Activated CD4-positive, alpha-beta T cell treated with anti-CD3 and anti-CD28 coated beads, Interleukin-2, amount 50 U/mL, for 1 hour (primary cell): ENCODE results near the gene TBC1D20.
A peak's percentile ranks its signal among the peaks of the same experiment; 100 is the strongest.

ENCODE experiments used
- DNase-seq: peaks from one replicate; pipeline ENCODE4 v3.0.0-alpha.2; 2020

TBC1D20 gene

DNA sequence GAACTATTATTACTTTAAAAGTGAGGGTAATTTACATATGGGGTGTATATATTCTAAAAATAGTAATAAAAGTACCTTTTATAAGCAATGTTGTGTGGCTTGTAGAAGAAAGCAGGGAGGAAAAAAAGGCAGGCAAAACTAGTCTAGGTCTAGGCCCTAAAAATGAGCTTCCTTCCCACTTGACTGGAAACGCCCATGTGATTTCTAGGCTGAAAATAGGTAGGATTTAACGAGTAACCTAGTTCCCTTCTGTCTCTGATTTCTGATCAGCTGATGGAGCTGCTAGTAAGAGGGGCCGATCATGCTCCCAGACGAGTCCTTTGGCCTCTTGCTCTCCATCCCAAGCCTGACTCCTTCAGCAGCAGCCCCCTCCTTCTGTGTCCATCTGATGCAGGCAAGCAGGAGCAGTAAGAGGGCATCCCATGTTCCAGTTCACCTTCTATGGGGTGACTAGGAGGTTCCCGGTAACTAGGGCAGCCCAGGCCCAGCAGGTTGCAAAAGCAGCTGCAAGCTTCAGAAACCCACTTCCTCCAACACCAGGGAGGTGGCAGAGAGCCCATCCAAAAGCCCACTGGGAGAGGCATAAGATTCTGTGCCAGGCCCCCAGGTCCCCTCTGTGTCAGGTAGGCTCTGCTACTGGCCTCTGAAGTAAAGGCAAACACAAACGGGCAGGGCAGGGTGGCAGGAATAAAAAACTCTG lies 24.4 kb downstream of the TBC1D20 start:
- DNase-seq, result no peak

DNA sequence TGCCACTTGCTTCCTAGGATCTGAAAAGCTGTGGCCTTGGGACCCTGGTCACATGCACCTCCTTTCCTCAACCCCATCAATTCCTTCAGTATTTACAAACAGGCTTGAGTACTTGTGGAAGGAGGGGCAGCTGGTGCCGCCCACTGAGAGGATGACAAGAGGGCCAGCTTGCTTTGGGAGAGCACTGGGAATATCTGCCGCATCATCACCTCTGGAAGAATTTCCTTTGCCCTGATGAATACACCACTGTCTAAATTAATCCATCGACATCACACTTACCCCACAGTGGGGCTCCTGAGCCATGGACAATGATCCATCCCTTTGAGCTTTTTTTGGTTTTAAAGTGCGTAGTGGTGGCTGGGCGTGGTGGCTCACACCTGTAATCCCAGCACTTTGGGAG lies 25.9 kb downstream of the TBC1D20 start:
- no peak for DNase-seq

DNA sequence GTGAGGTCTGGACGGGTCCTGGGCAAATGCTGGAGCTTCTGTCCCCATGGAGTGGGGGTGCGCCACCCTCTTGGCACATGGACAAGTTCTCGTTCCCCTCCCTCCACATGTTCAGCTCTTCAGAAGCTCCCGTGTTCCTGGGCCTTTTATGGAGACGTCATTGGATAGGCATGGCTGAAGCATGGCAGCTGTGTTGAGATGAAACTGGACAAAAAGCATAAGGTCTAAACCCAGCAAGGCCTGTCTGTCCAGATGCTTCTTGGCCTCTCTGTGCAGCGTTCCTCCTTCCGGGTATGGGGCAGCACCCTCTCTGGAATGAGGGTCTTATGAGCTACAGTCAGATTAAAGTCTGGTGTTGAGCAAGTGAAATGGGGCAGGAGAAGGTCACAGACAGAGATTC lies 26.8 kb downstream of the TBC1D20 start:
- DNase-seq, result no peak

DNA sequence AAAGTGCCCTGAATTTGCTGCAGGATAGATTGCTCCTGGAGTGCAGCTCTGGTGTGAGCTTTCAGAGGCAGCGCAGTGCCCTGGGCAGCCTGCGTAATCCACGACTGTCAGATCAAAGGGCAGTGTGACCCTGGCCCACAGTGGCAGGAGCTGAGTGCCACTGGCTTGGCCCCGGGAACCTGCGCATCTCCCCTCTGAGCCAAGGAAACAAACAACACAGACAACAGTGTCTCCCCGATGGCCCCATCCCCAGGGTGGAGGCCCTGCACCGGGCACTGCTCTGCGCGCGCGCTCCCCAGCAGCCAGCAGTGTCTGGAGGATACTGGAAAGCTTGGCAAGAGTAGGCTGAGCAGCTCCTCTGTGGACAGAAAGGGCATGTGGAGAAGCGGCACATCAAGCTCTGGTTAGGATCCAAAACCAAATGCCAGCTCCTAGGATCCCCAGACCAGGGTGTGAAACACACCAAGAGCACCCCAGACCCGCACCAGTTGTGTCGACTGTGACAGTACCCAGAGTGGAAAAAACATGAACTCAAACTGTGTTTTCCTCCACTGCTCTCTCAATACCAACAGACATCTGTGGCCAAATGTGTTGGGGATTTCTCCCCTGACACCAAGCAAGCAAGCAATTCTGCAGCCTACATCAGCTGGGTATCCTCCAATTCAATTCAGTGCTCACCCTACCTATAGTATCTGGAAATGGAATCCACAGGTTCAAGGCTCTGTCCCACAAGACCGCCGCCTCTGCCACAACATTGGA lies 27.5 kb downstream of the TBC1D20 start:
- DNase-seq, result no peak

DNA sequence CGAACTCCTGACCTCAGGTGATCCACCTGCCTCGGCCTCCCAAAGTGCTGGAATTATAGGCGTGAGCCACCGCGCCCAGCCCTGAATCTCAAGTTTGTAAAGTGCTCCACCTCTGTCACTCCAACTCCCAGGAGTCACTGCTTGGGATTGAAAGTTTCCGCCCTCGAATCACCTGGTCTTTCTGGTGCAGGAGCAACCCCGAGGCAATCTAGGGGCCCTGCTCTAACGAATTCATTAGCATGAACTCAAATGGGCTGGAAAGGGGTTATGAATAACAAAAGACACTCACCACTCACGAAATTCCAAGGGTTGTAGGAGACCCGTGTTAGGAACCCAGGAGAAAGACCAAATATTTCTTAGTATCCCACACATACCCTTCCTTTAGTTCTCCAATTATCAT lies 28.1 kb downstream of the TBC1D20 start:
- DNase-seq, result no peak

DNA sequence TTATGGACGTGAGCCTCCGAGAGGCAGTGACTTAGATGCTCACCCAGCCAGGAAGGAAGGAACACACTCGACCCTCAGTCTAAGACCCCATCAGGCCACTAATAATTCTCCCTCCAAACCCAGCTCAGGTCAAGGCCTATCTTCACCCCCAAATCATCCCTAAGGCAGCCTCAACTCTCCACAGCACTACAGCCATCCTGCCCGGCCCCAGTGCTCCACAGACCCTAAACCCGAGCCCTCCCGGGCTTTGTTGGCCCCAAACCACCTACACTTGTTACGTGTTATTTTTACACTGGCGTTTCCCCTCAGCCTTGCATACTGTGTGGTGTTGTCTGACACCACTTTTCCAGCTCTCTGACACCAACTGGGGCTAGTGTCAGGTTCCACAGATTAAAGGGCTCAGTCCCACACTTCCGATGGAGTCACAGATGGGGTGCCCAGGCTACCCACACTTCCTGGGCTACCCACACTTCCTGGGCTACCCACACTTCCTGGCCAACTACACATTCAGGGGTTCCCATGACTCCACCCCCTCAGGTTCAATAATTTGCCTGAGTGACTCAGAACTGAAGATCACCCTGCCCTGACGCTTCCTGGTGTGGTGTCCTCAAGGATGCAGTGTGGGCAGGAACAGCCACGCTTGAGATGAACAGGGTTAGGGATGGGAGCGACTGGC lies 28.9 kb downstream of the TBC1D20 start:
- peak; percentile 40 for DNase-seq

DNA sequence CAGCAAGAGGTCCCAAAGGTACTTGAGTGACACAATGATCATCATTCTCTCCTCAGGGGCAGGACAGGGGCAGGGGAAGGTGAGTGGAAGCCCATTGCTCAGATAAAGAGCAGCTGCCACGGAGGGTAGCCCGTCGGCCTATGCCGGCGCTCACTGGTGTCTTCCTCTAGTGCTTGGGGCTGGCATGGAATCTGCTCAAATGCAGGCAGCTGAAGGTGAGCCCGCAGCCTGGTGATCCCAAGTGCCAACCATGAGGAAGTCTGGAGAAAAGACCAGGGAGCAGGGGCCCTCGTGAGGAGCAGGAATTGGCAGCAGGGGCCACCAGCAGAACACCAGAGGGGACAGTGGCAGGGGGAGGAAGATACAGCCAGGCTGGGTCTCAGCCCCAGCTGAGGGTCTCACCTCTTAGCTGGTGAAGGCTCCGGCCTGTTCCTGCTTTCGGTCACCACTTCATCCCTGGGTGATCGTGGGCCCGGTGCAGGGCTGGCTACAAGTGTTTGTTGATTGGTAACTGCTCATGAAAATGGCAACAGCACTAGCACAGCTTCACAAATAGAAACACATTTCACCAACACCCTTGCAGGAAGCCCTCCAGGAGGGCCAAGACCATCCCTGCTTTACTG lies 29.5 kb downstream of the TBC1D20 start:
- no peak for DNase-seq

DNA sequence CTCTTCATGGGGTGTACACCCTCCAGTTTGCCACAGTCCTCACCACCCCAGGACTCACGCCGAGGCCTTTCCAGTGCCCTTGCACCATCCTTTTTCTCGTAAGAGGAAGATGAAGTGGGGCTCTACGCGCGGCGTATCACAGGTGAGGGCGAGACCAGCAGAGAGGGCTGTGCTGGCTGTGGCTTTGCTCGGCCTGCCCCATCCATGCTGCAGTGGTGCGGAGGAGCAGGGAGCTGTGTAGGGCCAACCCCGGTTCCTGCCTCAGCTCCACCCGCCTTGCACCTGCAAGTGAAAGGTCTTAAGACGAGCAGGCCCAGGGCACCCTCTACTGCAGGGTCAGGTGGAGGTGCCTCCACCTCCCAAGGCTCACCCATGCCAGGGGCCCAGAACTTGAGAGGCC lies 30.1 kb downstream of the TBC1D20 start:
- no peak for DNase-seq

DNA sequence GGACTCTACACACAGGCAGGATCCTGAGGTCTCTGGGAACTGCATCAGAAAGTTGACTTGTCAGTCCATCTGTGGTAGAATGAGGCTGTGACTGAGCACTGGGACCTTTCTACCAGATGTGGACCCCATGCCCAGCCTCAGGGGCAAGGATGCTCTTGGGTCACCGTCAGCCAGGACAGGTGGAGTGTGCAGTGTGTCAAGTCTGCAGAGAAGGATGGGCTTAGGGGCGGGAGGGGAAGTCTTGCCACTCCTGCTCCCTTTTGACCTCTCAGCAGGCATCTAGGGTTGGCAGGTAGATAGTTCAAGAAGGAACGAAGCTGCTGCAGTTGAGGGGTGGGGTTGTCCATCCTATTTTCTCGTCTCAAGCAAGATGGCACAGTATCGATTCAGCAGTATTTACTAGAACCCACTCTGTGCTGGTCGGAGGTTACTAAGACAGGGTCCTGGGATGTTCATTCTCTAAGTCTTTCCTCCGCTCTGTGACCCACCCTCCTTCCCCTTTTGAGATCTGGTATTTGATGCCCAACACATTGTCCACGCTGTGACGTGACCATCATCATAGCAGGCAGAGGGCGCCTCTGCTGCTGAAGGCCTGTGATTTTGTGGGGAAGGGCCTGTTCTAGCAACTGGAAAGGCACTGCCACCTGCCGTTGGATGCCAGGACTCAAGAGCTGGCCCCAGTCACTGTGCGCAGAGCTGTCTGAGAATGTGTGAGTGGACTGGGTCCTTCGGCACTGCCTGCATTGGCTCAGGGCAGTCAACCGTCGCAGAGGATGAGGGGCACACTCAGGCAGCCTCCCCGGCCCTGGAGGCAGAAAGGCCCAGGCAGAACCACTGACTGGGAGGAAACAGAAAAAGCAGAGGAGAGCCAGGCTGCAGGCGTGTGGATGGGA lies 31.1 kb downstream of the TBC1D20 start:
- peak; percentile 38 for DNase-seq

DNA sequence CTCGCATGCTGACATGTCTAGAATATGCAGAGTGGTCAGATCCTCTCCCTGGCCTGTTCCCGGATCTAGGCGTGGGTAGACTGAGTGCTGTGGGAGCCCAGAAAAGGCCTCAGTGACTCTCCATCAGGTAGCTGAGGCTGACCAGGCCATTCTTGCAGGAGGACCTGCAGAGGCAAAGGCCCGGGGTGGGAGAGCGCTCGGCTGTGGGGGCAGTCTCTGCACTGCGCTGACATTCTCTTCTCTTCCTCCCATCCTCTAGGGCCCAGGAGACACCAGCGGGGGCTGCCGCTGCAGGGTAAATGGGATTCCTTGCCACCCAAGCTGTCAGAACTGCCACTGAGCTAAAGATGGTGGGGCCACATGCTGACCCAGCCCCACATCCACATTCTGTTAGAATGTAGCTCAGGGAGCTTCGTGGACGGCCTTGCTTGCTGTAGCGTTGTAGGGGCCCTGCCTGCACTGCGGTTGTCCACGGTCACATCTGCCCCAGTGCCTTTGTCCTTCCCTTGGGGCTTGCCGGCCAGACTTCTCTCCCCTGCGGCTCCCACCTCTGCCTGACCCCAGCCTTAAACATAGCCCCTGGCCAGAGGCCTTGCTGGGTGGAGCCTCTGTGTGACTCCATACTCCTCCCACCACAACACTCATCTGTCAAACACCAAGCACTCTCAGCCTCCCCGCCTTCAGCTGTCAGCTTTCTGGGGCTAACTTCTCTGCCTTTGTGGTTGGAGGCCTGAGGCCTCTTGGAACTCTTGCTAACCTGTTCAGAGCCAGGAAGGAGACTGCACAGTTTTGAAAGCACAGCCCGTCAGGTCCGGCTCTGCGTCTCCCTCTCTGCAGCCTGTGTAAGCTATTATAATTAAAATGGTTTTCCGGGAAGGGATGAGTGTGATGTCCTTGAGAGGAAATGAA lies 32.0 kb downstream of the TBC1D20 start:
- DNase-seq, result no peak

DNA sequence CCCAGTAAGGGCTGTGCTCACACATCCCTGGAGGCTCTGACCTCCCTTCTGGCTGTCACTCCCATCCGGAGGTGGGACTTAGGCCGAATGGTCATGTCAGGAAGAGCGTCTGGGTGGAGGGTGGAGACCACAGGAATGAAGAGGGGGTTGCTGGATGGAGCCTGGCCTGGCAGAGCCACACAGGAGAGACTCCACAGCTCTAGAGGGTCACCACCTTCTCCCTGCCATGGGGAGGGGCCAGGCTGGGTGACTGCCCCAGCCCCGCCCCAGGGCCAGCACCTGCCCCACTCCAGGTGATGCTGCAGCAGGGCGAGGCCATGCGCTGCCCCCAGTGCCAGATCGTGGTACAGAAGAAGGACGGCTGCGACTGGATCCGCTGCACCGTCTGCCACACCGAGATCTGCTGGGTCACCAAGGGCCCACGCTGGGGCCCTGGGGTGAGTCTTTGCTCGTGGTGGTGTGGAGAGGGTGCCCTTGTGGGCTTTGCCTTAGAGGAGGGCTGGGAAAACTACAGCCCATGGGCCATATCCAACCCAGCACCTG lies 33.6 kb downstream of the TBC1D20 start:
- no peak for DNase-seq

DNA sequence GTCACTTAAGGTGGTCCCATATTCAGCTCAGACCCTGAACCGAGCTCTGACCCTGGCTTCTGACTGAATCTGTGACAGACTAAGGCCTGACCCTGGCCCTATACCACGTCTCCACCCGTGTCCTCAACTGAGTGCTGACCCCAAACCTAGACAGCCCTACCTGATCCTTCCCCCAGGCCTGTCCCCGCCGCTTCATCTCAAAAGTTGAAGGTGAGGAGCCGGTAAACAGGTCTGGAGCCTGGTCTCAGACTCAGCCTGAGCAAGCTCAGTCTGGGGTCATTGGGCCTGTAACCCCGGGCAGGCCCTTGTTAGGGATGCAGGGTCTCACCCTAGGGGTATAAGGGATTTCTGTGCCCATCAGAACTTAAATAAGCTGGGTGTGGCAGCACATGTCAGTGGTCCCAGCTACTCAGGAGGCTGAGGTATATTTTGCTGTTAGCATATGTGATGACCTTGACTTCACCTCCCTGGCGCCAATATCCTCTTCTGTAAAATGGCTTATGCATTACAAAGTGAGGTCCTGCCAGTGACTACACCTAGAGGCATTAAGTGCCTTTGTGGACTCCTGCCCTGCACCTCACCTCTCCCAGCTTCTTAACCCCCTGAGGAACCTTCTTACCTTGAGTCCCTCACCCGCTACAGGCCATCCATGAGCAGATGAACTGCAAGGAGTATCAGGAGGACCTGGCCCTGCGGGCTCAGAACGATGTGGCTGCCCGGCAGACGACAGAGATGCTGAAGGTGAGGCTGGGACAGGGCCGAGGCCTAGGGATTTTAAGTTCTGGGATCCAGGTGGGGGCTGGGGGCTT lies 34.3 kb downstream of the TBC1D20 start:
- DNase-seq, result no peak

DNA sequence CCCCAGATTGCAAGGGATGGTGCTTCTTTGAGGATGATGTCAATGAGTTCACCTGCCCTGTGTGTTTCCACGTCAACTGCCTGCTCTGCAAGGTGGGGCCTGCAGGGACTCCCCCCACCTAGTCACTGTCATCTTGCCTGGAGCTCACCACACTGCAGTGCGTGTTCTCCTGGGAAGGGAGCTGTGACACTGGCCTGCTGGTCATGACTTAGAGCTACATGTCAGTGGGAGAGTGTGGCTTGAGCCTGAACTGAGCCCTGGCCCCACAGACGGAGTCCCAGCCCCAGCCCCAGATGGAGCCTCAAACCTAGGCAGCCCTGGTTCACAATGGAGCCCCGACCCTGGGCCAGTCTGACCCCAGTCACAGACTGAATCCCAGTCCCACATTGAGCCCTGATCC lies 34.9 kb downstream of the TBC1D20 start:
- no peak for DNase-seq

DNA sequence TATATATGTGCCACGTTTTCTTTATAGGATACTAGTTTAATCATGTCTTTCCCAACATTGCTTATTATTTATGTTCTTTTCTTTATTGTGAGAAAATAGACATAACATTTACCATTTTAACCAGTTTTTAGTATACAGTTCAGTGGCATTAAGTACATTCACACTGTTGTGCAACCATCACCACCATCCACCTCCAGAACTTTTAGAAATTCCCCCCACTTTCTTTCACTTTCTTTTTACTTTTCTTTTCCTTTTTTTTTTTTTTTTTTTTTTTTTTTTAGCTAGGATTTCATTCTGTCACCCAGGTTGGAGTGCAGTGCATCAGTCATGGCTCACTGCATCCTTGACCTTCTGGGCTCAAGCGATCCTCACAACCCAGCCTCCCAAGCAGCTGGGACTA lies 35.8 kb downstream of the TBC1D20 start:
- DNase-seq, result no peak

DNA sequence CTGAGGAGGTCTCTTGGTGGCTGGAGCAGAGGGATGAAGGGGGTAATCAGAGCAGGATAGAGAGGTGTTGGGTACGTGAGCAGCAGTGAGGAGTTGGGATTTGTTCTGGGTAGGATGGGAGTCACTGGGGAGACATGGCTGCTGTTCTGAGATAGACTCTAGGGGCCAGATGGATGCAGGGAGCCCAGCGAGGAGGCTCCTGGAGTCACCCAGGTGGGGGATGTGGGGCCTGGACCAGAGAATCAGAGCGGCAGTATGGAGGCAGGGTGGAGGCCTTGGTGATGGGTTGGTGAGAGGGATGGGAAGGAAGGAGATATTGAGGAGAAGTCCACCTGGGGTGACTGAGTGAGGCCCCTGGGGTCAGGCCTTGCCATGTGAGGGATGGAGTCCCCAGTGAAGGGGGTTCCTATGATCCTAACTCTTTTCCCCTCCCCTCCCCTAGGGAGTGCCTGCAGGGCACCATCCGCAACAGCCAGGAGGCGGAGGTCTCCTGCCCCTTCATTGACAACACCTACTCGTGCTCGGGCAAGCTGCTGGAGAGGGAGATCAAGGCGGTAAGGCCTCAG lies 40.6 kb downstream of the TBC1D20 start:
- DNase-seq, result no peak

DNA sequence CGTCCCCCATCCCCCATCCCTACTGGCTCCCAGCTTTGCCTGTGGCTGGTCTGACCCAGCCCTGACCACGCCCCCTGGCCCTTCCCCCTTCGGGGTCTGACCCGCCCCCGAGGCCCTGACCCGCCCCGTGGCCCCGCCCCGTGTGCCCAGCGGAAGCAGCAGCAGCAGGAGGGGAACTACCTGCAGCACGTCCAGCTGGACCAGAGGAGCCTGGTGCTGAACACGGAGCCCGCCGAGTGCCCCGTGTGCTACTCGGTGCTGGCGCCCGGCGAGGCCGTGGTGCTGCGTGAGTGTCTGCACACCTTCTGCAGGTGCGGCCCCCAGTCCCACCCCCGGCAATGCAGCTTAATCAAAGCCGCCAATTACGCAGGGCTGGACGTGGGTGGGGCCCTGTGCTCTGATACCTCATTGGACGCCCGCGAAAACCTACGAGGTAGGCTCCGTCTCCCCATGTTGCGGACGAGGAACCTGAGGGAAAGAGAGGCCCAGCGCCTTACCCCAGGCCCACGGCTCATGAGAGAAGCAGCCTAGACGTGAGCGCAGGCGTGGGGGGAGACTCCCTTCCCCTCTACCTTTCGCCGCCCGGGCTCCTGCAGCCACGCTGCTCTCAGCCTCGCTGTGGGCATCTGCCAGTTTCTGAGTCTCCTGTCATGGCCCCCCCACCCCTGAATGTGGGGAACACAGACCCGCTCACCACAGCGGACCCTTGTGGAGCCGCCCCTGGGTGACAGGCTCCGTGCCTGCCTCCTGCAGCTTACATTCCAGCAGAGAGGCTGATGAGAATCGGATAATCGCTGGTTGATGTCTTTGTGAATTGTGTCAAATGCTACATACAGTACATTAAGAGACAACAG lies 41.4 kb downstream of the TBC1D20 start:
- DNase-seq, result no peak

DNA sequence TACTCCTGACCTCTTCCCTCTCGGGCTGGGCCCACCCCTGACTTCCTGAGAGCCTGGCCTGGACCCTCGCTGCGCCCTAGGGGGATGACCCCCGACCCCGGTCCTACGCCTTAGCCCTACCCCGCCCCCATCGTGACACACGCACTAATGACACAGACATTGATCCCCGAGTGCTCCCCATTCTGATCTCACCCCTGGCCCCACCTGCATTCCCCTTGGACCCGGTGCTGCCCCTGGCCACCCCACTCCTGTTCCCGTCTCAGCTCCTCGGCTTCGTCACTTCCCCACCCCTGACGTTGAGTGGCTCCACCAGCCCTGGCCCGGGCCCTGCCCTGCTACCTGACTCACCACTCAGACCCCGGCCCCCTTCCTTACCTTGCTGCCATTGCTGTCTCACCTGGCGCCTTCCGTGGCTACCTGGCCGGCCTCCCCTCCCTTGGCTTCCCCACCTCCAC lies 42.1 kb downstream of the TBC1D20 start:
- no peak for DNase-seq

DNA sequence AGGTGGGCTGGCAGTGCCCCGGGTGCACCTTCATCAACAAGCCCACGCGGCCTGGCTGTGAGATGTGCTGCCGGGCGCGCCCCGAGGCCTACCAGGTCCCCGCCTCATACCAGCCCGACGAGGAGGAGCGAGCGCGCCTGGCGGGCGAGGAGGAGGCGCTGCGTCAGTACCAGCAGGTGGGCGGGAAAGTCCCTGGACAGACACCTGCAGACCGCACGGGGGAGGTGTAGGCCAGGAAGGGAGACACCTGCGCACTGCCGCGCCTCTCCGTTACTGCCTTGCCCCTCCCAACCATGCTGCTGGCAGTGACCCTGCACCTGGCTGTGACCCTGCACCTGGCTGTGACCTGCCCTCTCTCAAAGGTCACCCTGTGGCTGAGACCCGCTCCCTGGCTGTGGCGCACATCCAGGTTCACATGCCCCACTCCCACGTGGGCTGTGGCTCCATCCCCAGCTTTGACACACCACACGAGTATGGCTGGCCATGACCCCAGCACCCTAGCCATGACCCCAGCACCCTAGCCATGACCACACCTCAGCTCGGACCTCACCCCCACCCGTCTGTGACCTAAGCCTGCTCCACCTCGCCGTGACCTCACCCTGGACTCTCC lies 42.7 kb downstream of the TBC1D20 start:
- DNase-seq, result no peak
